GM19467 (cell line): ENCODE data around the gene NSD2.
"Not testable (repeated sequence)": the region's sequence is repeated elsewhere in the genome, so short reads cannot be mapped to it uniquely, and the experiment has no call there.

Experiments used
- ATAC-seq: cut with Tn5 transposase; IDR thresholded peaks from one replicate; pipeline ENCODE4 v1.9.1; 2021; ENCODE audit warnings: mild to moderate bottlenecking, moderate library complexity; ENCODE audit not compliant: unreplicated experiment

The NSD2 gene

GRCh38 chr4:1895971-1896657 is 24.9 kb downstream of the NSD2 start:
- ATAC-seq, result no peak

- no peak for ATAC-seq
Measured at GRCh38 chr4:1896658-1896991, 25.4 kb downstream of the NSD2 start.

GRCh38 chr4:1898007-1898406 is 26.8 kb downstream of the NSD2 start:
- no peak for ATAC-seq

- no peak for ATAC-seq
Measured at GRCh38 chr4:1898681-1899080, 27.5 kb downstream of the NSD2 start.

- peak; percentile 82 for ATAC-seq
Measured at GRCh38 chr4:1899149-1900086, 28.2 kb downstream of the NSD2 start.

GRCh38 chr4:1900087-1900433 is 28.9 kb downstream of the NSD2 start:
- ATAC-seq, result no peak

- no peak for ATAC-seq
Measured at GRCh38 chr4:1900624-1901023, 29.4 kb downstream of the NSD2 start.

GRCh38 chr4:1901127-1901526 is 29.9 kb downstream of the NSD2 start:
- ATAC-seq, result no peak

- no peak for ATAC-seq
Measured at GRCh38 chr4:1902243-1902642, 31.1 kb downstream of the NSD2 start.

- ATAC-seq, result no peak
Measured at GRCh38 chr4:1903035-1903434, 31.8 kb downstream of the NSD2 start.

- no peak for ATAC-seq
Measured at GRCh38 chr4:1904042-1904441, 32.8 kb downstream of the NSD2 start.

- no peak for ATAC-seq
Measured at GRCh38 chr4:1907848-1908525, 36.8 kb downstream of the NSD2 start.

GRCh38 chr4:1909696-1910095 is 38.5 kb downstream of the NSD2 start:
- not testable (repeated sequence) for ATAC-seq

GRCh38 chr4:1910643-1911042 is 39.5 kb downstream of the NSD2 start:
- ATAC-seq, result no peak

GRCh38 chr4:1911316-1911715 is 40.1 kb downstream of the NSD2 start:
- not testable (repeated sequence) for ATAC-seq

- no peak for ATAC-seq
Measured at GRCh38 chr4:1922821-1923220, 51.6 kb downstream of the NSD2 start.

- no peak for ATAC-seq
Measured at GRCh38 chr4:1927675-1928074, 56.5 kb downstream of the NSD2 start.

GRCh38 chr4:1928356-1929239 is 57.4 kb downstream of the NSD2 start:
- ATAC-seq, result no peak

GRCh38 chr4:1932736-1933135 is 61.5 kb downstream of the NSD2 start:
- ATAC-seq, result no peak

GRCh38 chr4:1933700-1934099 is 62.5 kb downstream of the NSD2 start:
- no peak for ATAC-seq

- no peak for ATAC-seq
Measured at GRCh38 chr4:1937550-1937949, 66.4 kb downstream of the NSD2 start.
